NCI-H2171 treated with DMSO at 0.1 percent for 48 hours (cell line): Measurements from ENCODE around the gene RBM28.

Experiments
- DNase-seq: peaks from one replicate; lab custom pipeline; 2025; lab: John Stamatoyannopoulos, UW

Gene RBM28

GRCh38 chr7:128374041-128374440 lies 30.3 kb upstream of the RBM28 start:
- no peak for DNase-seq

GRCh38 chr7:128373606-128374005 lies 29.9 kb upstream of the RBM28 start:
- DNase-seq = peak; percentile 3

- no peak for DNase-seq
These were observed 26.8 kb upstream of the RBM28 start for GRCh38 chr7:128370491-128370890.

- no peak for DNase-seq
These were observed 23.3 kb upstream of the RBM28 start for GRCh38 chr7:128366986-128367385.

- DNase-seq = no peak
These were observed 22.6 kb upstream of the RBM28 start for GRCh38 chr7:128366300-128366699.

- no peak for DNase-seq
These were observed 21.7 kb upstream of the RBM28 start for GRCh38 chr7:128365432-128365831.

- no peak for DNase-seq
These were observed 20.6 kb upstream of the RBM28 start for GRCh38 chr7:128364166-128364870.

GRCh38 chr7:128363261-128363721 lies 19.6 kb upstream of the RBM28 start:
- DNase-seq = no peak

- no peak for DNase-seq
These were observed 19.0 kb upstream of the RBM28 start for GRCh38 chr7:128362670-128363069.

GRCh38 chr7:128361411-128362379 lies 18.0 kb upstream of the RBM28 start, which contains the start of gene PRRT4:
TSS of gene PRRT4 (minus strand) at chr7:128361690.
- DNase-seq = peak; percentile 68

GRCh38 chr7:128360359-128360678 lies 16.6 kb upstream of the RBM28 start:
- DNase-seq = no peak

GRCh38 chr7:128359939-128360338 lies 16.2 kb upstream of the RBM28 start:
- DNase-seq = no peak

- DNase-seq = no peak
These were observed 15.6 kb upstream of the RBM28 start for GRCh38 chr7:128359336-128359735.

GRCh38 chr7:128358233-128358632 lies 14.5 kb upstream of the RBM28 start:
- DNase-seq = no peak

- DNase-seq = no peak
These were observed 13.5 kb upstream of the RBM28 start for GRCh38 chr7:128357217-128357613.

GRCh38 chr7:128356546-128357216 lies 13.0 kb upstream of the RBM28 start:
- no peak for DNase-seq

GRCh38 chr7:128353610-128354009 lies 9.9 kb upstream of the RBM28 start:
- no peak for DNase-seq

- no peak for DNase-seq
These were observed 9.5 kb upstream of the RBM28 start for GRCh38 chr7:128353189-128353588.

- no peak for DNase-seq
These were observed 8.9 kb upstream of the RBM28 start for GRCh38 chr7:128352636-128353035.

GRCh38 chr7:128352153-128352537 lies 8.4 kb upstream of the RBM28 start:
- DNase-seq = no peak

GRCh38 chr7:128351296-128352152 lies 7.8 kb upstream of the RBM28 start:
- no peak for DNase-seq
